Measurements from ENCODE around the gene HUWE1. TPM values are rescaled to one million over a fixed set of nuclear protein-coding genes. Genes with fewer than 3 reads are reported as not detected.

The HUWE1 gene
- polyA plus RNA-seq, 1 donor (not counting 4 experiments of a cell fraction or from before 2014, with no cell fraction given) = 53.6 TPM

DNA sequence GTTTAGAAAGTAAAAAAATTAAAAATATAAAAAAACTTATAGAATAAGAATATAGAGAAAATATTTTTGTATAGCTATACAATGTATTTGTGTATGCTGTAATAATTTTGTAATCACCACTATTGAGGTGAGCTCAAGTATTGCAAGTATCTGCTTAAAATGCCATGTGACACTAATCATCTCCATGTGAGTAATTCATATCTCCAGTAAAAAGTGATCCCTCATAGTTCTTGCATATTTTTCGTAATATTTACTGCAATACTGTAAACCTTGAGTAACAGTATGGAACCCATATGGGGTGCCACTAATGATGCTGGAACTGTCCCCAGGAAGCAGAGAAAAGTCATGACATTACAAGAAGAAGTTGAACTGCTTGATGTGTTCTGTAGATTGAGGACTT is 43.2 kb upstream of the HUWE1 start:
- Histone ChIP-seq H2AFZ (ENCODE audit: control insufficient read depth, low read length) (no peak overlapping the region), H3K27me3 (ENCODE audit: control insufficient read depth, extremely low read depth, insufficient read depth, low read length) (no peaks in the 10 kb centered on the region), H3K36me3 (ENCODE audit: control insufficient read depth in 2 of 2, extremely low read depth in 1 of 2, insufficient read depth in 2 of 2, low read length in 2 of 2) (no peaks in the 10 kb centered on the region), H3K9me3 (ENCODE audit: control insufficient read depth, low read depth, low read length) (no peaks in the 10 kb centered on the region), H3K4me3 (ENCODE audit: control insufficient read depth in 2 of 3, extremely low read depth in 1 of 3, insufficient read depth in 2 of 3, low read depth in 1 of 3, low read length in 3 of 3) (no peak overlapping the region), H3K9ac (ENCODE audit: control insufficient read depth, extremely low read depth, insufficient read depth, low read length) (no peak overlapping the region), H3K4me1 (ENCODE audit: control insufficient read depth, extremely low read depth, insufficient read depth, low read length) (peaks cover 5% of the 10 kb centered on the region), H3K79me2 (ENCODE audit: control insufficient read depth, insufficient read depth, low read length) (no peaks in the 10 kb centered on the region), H3K9me1 (ENCODE audit: control insufficient read depth, extremely low read depth, insufficient read depth, low read length) (no peaks in the 10 kb centered on the region), H4K20me1 (ENCODE audit: control insufficient read depth, extremely low read depth, insufficient read depth, low read length) (no peaks in the 10 kb centered on the region), H3K4me2 (ENCODE audit: control insufficient read depth, extremely low read depth, insufficient read depth, low read depth, low read length) (no peak overlapping the region), H3K27ac (ENCODE audit: control insufficient read depth, insufficient read depth, low read length) (no peak overlapping the region)
- FAIRE-seq = no peak
- DNase-seq (ENCODE audit: low read depth, low spot score) = no peak
- TF ChIP-seq, protein P1, sequence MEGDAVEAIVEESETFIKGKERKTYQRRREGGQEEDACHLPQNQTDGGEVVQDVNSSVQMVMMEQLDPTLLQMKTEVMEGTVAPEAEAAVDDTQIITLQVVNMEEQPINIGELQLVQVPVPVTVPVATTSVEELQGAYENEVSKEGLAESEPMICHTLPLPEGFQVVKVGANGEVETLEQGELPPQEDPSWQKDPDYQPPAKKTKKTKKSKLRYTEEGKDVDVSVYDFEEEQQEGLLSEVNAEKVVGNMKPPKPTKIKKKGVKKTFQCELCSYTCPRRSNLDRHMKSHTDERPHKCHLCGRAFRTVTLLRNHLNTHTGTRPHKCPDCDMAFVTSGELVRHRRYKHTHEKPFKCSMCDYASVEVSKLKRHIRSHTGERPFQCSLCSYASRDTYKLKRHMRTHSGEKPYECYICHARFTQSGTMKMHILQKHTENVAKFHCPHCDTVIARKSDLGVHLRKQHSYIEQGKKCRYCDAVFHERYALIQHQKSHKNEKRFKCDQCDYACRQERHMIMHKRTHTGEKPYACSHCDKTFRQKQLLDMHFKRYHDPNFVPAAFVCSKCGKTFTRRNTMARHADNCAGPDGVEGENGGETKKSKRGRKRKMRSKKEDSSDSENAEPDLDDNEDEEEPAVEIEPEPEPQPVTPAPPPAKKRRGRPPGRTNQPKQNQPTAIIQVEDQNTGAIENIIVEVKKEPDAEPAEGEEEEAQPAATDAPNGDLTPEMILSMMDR (optimal IDR thresholded peaks at IDR 0.05 in 1 of 3, IDR thresholded peaks at IDR 0.05 in 1 of 3, conservative IDR thresholded peaks at IDR 0.05 in 1 of 3; ENCODE audit: extremely low read depth in 1 of 3, insufficient read depth in 2 of 3, low read length in 3 of 3) = no peak
- TF ChIP-seq EZH2 (IDR thresholded peaks at IDR 0.05; ENCODE audit: low read length) = no peak
- dilution Hi-C loops (cut with MboI; ENCODE audit: extremely low pct_ligation_motif_present, low sequenced_read_pairs) = no loop called here

DNA sequence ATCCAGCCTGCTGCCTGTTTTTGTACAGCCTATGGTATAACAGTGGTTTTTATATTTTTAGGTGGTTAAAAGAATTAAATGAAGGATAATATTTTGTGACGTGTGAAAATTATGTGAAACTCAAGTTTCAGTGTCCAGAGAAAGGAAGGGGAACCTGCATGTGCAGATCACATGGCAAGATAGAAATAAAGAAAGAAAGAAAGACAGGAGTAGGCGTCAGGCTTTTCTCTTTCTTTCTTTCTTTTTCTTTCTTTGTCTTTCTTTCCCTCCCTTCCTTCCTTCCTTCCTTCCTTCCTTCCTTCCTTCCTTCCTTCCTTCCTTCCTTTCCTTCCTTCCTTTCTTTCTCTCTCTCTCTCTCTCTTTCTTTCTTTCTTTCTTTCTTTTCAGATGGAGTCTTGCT is 42.0 kb upstream of the HUWE1 start:
- FAIRE-seq (no peak), DNase-seq (ENCODE audit: low read depth, low spot score) (no peak)
- Histone ChIP-seq H3K9me3 (ENCODE audit: control insufficient read depth, low read depth, low read length) (no peaks in the 10 kb centered on the region), H3K4me3 (ENCODE audit: control insufficient read depth in 2 of 3, extremely low read depth in 1 of 3, insufficient read depth in 2 of 3, low read depth in 1 of 3, low read length in 3 of 3) (no peak overlapping the region), H3K36me3 (ENCODE audit: control insufficient read depth in 2 of 2, extremely low read depth in 1 of 2, insufficient read depth in 2 of 2, low read length in 2 of 2) (no peaks in the 10 kb centered on the region), H3K4me1 (ENCODE audit: control insufficient read depth, extremely low read depth, insufficient read depth, low read length) (peaks cover 5% of the 10 kb centered on the region), H3K9me1 (ENCODE audit: control insufficient read depth, extremely low read depth, insufficient read depth, low read length) (no peaks in the 10 kb centered on the region), H3K9ac (ENCODE audit: control insufficient read depth, extremely low read depth, insufficient read depth, low read length) (no peak overlapping the region), H3K27ac (ENCODE audit: control insufficient read depth, insufficient read depth, low read length) (no peak overlapping the region), H2AFZ (ENCODE audit: control insufficient read depth, low read length) (no peak overlapping the region), H4K20me1 (ENCODE audit: control insufficient read depth, extremely low read depth, insufficient read depth, low read length) (no peaks in the 10 kb centered on the region), H3K27me3 (ENCODE audit: control insufficient read depth, extremely low read depth, insufficient read depth, low read length) (no peaks in the 10 kb centered on the region), H3K79me2 (ENCODE audit: control insufficient read depth, insufficient read depth, low read length) (no peaks in the 10 kb centered on the region), H3K4me2 (ENCODE audit: control insufficient read depth, extremely low read depth, insufficient read depth, low read depth, low read length) (no peak overlapping the region)
- dilution Hi-C loops (cut with MboI; ENCODE audit: extremely low pct_ligation_motif_present, low sequenced_read_pairs) = no loop called here
- TF ChIP-seq, protein P1 (optimal IDR thresholded peaks at IDR 0.05 in 1 of 3, IDR thresholded peaks at IDR 0.05 in 1 of 3, conservative IDR thresholded peaks at IDR 0.05 in 1 of 3; ENCODE audit: extremely low read depth in 1 of 3, insufficient read depth in 2 of 3, low read length in 3 of 3) = no peak
- no peak for TF ChIP-seq EZH2 (IDR thresholded peaks at IDR 0.05; ENCODE audit: low read length)
